NOMO-1 treated with dmso at 0.1 percent for 144 hours (cell line): ENCODE data around the gene PRXL2A.
"Not testable (repeated sequence)": the region's sequence is repeated elsewhere in the genome, so short reads cannot be mapped to it uniquely, and the experiment has no call there.

Experiments used
- DNase-seq: peaks from one replicate; lab custom pipeline; 2025; ENCODE audit not compliant: unreplicated experiment; lab: John Stamatoyannopoulos, UW

PRXL2A gene

GRCh38 chr10:80473692-80474596 is 65.6 kb downstream of the PRXL2A start:
- no peak for DNase-seq

- no peak for DNase-seq
Measured at GRCh38 chr10:80474597-80474910, 66.2 kb downstream of the PRXL2A start.

GRCh38 chr10:80474941-80475340 is 66.6 kb downstream of the PRXL2A start:
- no peak for DNase-seq

- not testable (repeated sequence) for DNase-seq
Measured at GRCh38 chr10:80475641-80476040, 67.3 kb downstream of the PRXL2A start.

GRCh38 chr10:80476685-80477084 is 68.3 kb downstream of the PRXL2A start:
- no peak for DNase-seq

- no peak for DNase-seq
Measured at GRCh38 chr10:80477813-80478212, 69.5 kb downstream of the PRXL2A start.

GRCh38 chr10:80480373-80480772 is 72.0 kb downstream of the PRXL2A start:
- not testable (repeated sequence) for DNase-seq

- DNase-seq = no peak
Measured at GRCh38 chr10:80480852-80481251, 72.5 kb downstream of the PRXL2A start.

- DNase-seq = no peak
Measured at GRCh38 chr10:80484243-80484642, 75.9 kb downstream of the PRXL2A start.

GRCh38 chr10:80484676-80485075 is 76.3 kb downstream of the PRXL2A start:
- no peak for DNase-seq

- DNase-seq = no peak
Measured at GRCh38 chr10:80485076-80485945, 77.0 kb downstream of the PRXL2A start.

- peak; percentile 45 for DNase-seq
Measured at GRCh38 chr10:80485946-80486764, 77.8 kb downstream of the PRXL2A start.
